GM12874 (cell line): ENCODE data around the gene POU2AF2.

ENCODE experiments used
- CTCF ChIP-seq: IDR thresholded peaks from 2 replicates; pipeline ENCODE4 v1.5.1; 2011; ENCODE audit warnings: low read depth, mild to moderate bottlenecking, control low read depth, low read length, moderate library complexity; ENCODE audit not compliant: insufficient read depth

POU2AF2 gene

GRCh38 chr11:111245425-111245824 lies at the start of gene POU2AF2:
Gene POU2AF2 (plus strand): TSS chr11:111245725. CDS start chr11:111245854, 129 bp downstream.
- TF ChIP-seq CTCF = no peak

GRCh38 chr11:111200010-111200534 lies 45.5 kb upstream of the POU2AF2 start:
- no peak for TF ChIP-seq CTCF

GRCh38 chr11:111204211-111204610 lies 41.3 kb upstream of the POU2AF2 start:
- TF ChIP-seq CTCF = no peak

GRCh38 chr11:111205632-111206385 lies 39.7 kb upstream of the POU2AF2 start:
- TF ChIP-seq CTCF = no peak

- no peak for TF ChIP-seq CTCF
Measured at GRCh38 chr11:111206472-111206871, 39.1 kb upstream of the POU2AF2 start.

- TF ChIP-seq CTCF = no peak
Measured at GRCh38 chr11:111207213-111207612, 38.3 kb upstream of the POU2AF2 start.

- TF ChIP-seq CTCF = no peak
Measured at GRCh38 chr11:111209543-111210355, 35.8 kb upstream of the POU2AF2 start.
